ENCODE measurements around the gene KIF2C.
"Not testable (repeated sequence)": the region's sequence is repeated elsewhere in the genome, so short reads cannot be mapped to it uniquely, and the experiment has no call there.

Gene KIF2C

DNA sequence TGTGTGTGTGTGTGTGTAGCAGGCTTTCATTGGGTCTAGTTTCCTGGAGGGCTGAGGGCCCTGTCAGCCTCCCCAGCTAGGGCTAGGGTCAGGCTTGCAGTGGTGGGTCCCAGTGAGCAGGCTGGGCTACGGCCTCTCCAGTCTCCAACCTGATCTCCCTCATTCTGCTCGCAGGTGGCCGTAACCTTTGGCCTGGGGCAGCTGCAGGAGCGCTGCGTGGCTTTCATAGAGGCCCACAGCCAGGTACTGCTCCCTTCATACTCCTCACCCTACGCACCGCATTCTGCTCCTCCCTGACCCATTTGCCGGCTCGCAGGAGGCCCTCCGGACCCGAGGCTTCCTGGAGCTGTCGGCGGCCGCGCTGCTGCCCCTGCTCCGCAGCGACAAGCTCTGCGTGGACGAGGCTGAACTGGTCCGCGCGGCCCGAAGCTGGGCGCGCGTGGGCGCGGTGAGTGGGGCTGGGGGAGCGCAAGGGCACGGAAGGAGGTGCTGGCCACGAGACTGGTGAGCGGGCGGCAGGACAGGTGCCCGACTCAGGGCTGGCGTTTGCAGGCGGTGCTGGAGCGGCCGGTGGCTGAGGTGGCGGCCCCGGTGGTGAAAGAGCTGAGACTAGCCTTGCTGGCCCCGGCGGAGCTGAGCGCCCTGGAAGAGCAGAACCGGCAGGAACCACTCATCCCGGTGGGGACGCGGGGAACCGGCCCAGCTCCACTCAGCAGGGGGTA lies 73.3 kb downstream of the KIF2C start:
- H3K79me2 ChIP-seq (ENCODE audit: low read length) = peaks cover 21% of the 10 kb centered on the region
- no peak overlapping the region for H3K4me2 ChIP-seq (ENCODE audit: low read length)
- no peak for TF ChIP-seq EZH2phosphoT487 (IDR thresholded peaks at IDR 0.05; ENCODE audit: low read depth)
- TF ChIP-seq, protein P1, sequence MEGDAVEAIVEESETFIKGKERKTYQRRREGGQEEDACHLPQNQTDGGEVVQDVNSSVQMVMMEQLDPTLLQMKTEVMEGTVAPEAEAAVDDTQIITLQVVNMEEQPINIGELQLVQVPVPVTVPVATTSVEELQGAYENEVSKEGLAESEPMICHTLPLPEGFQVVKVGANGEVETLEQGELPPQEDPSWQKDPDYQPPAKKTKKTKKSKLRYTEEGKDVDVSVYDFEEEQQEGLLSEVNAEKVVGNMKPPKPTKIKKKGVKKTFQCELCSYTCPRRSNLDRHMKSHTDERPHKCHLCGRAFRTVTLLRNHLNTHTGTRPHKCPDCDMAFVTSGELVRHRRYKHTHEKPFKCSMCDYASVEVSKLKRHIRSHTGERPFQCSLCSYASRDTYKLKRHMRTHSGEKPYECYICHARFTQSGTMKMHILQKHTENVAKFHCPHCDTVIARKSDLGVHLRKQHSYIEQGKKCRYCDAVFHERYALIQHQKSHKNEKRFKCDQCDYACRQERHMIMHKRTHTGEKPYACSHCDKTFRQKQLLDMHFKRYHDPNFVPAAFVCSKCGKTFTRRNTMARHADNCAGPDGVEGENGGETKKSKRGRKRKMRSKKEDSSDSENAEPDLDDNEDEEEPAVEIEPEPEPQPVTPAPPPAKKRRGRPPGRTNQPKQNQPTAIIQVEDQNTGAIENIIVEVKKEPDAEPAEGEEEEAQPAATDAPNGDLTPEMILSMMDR (IDR thresholded peaks at IDR 0.05; ENCODE audit: low read depth, low read length) = no peak
- peaks cover 35% of the 10 kb centered on the region for H3K36me3 ChIP-seq (replicated peaks; ENCODE audit: low read depth, low read length)
- H3K27ac ChIP-seq (ENCODE audit: low read length) = no peak overlapping the region
- H3K27me3 ChIP-seq (ENCODE audit: low read depth, low read length) = no peaks in the 10 kb centered on the region
- no peak overlapping the region for H3K9ac ChIP-seq (ENCODE audit: low read length)
- H3K4me1 ChIP-seq (ENCODE audit: low read length) = peaks cover 43% of the 10 kb centered on the region
- no peak overlapping the region for H3K4me3 ChIP-seq (ENCODE audit: low read length)
- H2AFZ ChIP-seq (ENCODE audit: low read depth, low read length) = no peak overlapping the region
- no peaks in the 10 kb centered on the region for H4K20me1 ChIP-seq (ENCODE audit: insufficient read depth, low read length)
- no peaks in the 10 kb centered on the region for H3K9me3 ChIP-seq (ENCODE audit: insufficient read depth, low read length)

DNA sequence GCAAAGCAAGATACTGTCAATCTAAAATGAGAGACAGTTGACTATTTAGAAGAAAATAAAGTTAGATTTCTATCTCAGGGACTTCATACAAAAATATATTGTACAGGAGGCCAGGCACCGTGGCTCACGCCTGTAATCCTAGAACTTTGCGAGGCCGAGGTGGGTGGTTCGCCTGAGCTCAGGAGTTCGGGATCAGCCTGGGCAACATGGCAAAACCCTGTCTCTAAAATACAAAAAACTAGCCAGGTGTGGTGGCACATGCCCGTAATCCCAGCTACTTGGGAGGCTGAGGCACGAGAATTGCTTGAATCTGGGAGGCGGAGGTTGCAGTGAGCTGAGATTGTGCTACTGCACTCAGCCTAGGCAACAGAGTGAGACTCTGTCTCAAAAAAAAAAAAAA lies 76.3 kb downstream of the KIF2C start:
- Histone ChIP-seq H3K4me1 (ENCODE audit: low read length) (peaks cover 31% of the 10 kb centered on the region), H3K79me2 (ENCODE audit: low read length) (peaks cover 13% of the 10 kb centered on the region)

DNA sequence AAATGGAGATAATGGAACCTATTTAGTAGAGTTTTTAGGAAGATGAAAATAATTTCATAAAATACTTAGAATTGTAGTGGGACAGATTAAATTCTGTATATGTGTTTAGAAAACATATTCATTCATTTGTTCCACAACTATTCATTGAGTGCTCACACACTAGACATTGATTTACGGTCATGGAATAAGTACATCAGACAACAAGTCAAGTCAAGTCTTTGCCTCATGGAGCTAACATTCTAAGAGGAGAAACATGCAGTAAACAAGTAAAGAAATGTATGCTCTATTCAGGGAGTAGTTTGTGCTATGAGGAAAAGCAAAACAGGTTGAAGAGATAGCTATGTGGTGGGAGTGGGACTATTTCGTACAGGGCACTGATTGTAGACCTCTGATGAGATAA lies 77.7 kb downstream of the KIF2C start:
- Histone ChIP-seq H3K4me2 (ENCODE audit: low read length) (no peak overlapping the region), H3K27ac (ENCODE audit: low read length) (no peak overlapping the region), H3K4me3 (ENCODE audit: low read length) (no peak overlapping the region), H2AFZ (ENCODE audit: low read depth, low read length) (no peak overlapping the region), H3K9ac (ENCODE audit: low read length) (no peak overlapping the region), H3K36me3 (replicated peaks; ENCODE audit: low read depth, low read length) (peaks cover 31% of the 10 kb centered on the region), H3K27me3 (ENCODE audit: low read depth, low read length) (no peaks in the 10 kb centered on the region), H3K9me3 (ENCODE audit: insufficient read depth, low read length) (no peaks in the 10 kb centered on the region), H4K20me1 (ENCODE audit: insufficient read depth, low read length) (no peaks in the 10 kb centered on the region), H3K79me2 (ENCODE audit: low read length) (no peaks in the 10 kb centered on the region), H3K4me1 (ENCODE audit: low read length) (peaks cover 19% of the 10 kb centered on the region)
- no peak for TF ChIP-seq EZH2phosphoT487 (IDR thresholded peaks at IDR 0.05; ENCODE audit: low read depth)
- TF ChIP-seq, protein P1 (IDR thresholded peaks at IDR 0.05; ENCODE audit: low read depth, low read length) = no peak

More for the DNA sequence above, 76.3 kb downstream of the KIF2C start:
- not testable (repeated sequence) for H3K27ac ChIP-seq (ENCODE audit: low read length); H3K9ac ChIP-seq (ENCODE audit: low read length); H2AFZ ChIP-seq (ENCODE audit: low read depth, low read length); H4K20me1 ChIP-seq (ENCODE audit: insufficient read depth, low read length); H3K4me3 ChIP-seq (ENCODE audit: low read length); H3K27me3 ChIP-seq (ENCODE audit: low read depth, low read length); H3K4me2 ChIP-seq (ENCODE audit: low read length); H3K9me3 ChIP-seq (ENCODE audit: insufficient read depth, low read length)
- peaks cover 34% of the 10 kb centered on the region for H3K36me3 ChIP-seq (replicated peaks; ENCODE audit: low read depth, low read length)

All from OCI-LY3 (cell line).